Measurements from ENCODE around the gene PPP1R13B.

Gene PPP1R13B

GRCh38 chr14:103858063-103858781 is 10.8 kb upstream of the PPP1R13B start:
- TF ChIP-seq GATA2 (IDR thresholded peaks at IDR 0.05; ENCODE audit: low read depth, low read length) (no peak), GATA3 (IDR thresholded peaks at IDR 0.05; ENCODE audit: low read depth, low read length) (no peak)

DNA sequence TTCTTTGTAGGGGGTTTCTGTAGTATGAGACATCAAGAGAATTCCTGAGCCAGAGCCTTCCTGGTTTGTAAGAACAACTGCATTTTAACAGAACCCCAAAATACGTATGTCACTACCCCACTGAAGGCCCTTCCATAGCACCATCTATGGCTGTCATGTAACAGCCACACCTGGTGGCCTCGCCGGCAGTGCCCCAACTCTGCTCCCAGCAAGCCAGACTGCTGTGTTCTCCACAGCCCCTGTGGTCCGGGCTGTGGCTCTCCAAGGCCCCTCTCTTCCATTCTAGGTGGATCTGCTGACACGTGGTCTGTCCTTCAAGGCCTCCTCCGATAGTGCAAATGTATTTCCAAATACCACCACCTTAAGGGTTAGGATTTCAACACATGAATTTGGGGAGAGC is 9.9 kb upstream of the PPP1R13B start:
- no peak for TF ChIP-seq GATA2 (IDR thresholded peaks at IDR 0.05; ENCODE audit: low read depth, low read length)
- TF ChIP-seq GATA3 (IDR thresholded peaks at IDR 0.05; ENCODE audit: low read depth, low read length), result no peak

- no peak for TF ChIP-seq GATA3 (IDR thresholded peaks at IDR 0.05; ENCODE audit: low read depth, low read length)
- no peak for TF ChIP-seq GATA2 (IDR thresholded peaks at IDR 0.05; ENCODE audit: low read depth, low read length)
These were observed 9.2 kb upstream of the PPP1R13B start for GRCh38 chr14:103856607-103857006.

- TF ChIP-seq GATA3 (IDR thresholded peaks at IDR 0.05; ENCODE audit: low read depth, low read length), result no peak
- no peak for TF ChIP-seq GATA2 (IDR thresholded peaks at IDR 0.05; ENCODE audit: low read depth, low read length)
These were observed 8.7 kb upstream of the PPP1R13B start for GRCh38 chr14:103856105-103856504.

DNA sequence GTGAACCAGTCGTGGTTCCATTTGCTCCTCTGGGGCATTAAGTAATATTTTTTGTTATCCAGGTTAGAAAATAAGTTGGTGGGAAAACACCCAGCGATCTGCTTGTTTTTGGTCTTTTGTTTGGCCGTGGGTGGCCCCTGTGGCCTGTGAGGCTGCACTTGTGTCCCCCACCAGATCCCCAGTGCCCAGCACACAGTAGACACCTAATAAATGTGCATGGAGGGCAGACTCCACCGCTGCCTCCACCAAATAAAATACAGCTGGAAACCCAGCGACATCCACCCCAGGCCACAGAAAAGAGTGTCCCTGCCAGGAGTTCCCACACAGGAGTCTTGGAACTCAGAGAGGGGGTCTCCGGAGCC is 8.3 kb upstream of the PPP1R13B start:
- TF ChIP-seq GATA3 (IDR thresholded peaks at IDR 0.05; ENCODE audit: low read depth, low read length), result no peak
- no peak for TF ChIP-seq GATA2 (IDR thresholded peaks at IDR 0.05; ENCODE audit: low read depth, low read length)

- no peak for TF ChIP-seq GATA2 (IDR thresholded peaks at IDR 0.05; ENCODE audit: low read depth, low read length)
- TF ChIP-seq GATA3 (IDR thresholded peaks at IDR 0.05; ENCODE audit: low read depth, low read length), result no peak
These were observed 7.7 kb upstream of the PPP1R13B start for GRCh38 chr14:103854822-103855733.

- TF ChIP-seq GATA3 (IDR thresholded peaks at IDR 0.05; ENCODE audit: low read depth, low read length), result no peak
- no peak for TF ChIP-seq GATA2 (IDR thresholded peaks at IDR 0.05; ENCODE audit: low read depth, low read length)
These were observed 6.8 kb upstream of the PPP1R13B start for GRCh38 chr14:103854017-103854808.

DNA sequence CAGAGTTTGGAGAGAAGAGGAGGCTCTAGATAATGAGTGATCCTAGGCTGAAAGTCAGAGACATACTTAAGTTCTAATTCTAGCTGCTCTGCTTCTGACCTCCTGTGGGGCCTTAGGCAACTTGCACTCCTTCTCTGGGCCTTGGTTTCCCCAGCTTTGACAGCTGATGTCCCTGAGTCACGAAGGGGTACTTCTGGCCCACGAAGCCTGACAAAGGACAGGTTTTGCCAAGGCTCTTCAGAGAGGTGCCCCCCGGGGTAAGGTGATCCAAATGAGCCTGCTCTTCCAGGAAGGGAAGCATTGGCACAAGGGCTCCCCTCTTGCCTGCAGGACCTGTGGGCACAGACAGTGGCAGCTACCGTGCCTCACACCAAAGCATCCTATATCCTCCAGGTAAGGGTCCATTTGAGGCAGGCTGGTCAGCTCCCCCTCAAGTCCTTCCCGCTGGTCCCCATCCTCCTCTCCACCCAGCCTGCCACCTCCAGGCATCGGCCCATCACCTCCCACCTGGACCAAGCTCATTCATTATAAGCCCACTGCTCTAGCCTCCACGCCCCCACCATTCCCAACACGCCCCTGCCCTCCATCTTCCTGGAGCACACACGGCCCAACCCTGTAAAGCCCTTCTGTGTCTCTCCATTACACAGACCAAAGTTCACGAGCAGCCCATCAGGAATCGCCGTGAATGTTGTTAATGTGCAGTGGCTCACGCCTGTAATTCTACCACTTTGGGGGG is 1.9 kb upstream of the PPP1R13B start:
- TF ChIP-seq GATA2 (IDR thresholded peaks at IDR 0.05; ENCODE audit: low read depth, low read length) (no peak), GATA3 (IDR thresholded peaks at IDR 0.05; ENCODE audit: low read depth, low read length) (no peak)

DNA sequence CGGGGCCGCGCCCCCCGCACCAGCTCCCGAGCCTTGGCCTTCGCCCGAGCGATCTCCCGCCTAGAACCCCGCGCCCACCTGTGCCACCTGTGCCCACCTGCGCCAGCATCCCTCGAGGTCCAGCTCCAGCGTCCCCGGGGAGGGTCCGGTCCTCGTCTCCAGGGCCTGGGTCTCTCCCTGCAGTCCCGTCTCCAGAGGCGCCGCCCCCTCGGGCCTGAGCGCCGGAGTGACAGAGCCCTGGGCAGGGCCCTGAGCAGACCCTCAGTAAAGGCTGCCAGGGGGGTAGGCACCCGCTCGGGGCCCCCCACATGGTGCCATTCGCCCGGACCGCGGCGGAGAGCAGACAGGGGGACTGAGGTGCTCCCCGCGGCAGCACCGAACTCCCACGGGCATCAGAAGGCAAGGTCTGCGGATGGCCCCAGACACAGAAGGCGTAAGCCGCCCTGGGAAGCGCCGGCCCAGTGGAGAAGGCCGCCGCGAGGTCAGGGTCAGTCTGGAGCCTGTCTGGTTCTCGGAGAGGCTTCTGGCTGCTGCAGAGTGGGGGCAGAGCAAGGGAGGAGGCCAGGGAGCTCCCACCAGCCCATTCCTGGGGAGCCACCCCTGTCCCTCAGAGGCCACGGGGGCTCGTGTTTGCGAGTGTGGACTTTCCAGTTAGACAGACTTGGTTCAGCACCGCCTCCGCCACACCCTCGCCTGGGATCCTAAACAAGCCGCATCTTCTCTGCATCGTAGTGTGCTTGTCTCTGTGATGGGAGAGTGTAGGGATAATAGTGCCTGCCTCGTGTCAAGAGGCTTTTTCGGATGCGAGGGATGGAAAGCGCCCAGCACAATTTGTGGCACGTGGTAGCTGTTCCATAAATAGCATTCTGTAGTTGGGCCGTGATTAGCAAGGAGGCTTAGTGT is 1.1 kb upstream of the PPP1R13B start:
- TF ChIP-seq GATA3 (IDR thresholded peaks at IDR 0.05; ENCODE audit: low read depth, low read length) (no peak), GATA2 (IDR thresholded peaks at IDR 0.05; ENCODE audit: low read depth, low read length) (no peak)

DNA sequence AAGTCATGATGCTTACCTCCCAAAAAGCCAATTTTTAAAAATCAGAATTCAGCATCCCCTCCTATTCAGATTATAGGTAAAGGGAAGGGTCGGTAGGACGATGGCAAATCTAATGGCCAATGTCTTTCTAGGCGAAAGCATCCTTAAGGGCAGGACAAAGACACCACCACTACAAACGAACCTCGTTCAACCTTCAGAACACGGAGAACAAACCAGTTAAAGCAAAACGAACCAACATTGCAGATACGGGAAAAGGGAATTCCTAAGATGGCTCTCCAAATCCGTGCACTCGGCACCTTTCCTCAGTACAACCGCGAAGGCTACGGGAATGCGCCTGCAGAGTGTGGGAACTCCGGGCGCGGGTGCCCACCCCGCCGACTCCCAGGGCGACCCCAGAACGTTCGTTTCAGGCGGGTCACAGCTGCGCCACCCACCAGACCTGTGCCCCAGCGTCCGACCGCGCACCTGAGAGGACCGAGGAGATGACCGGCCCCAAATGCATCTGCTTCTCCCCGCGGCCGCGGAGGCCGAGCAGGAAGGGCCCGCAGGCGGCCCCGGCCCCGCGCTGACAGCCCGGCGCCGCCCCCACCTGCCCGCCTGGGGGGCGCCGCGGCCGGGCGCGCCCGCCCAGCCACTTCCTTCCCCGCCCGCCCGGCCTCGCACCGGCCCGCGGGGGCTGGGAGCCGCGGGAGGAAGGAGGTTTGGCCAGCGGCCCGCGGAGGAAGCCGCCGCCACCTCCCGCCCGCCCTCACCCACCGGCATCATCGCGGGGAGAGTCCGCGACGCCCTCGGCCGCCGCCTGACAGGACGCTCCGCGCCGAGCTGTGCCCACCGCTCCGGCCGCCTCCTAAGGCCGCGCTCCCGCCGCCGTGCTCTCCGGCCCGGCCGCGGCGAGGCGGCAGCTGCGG is 578 bp downstream of the PPP1R13B start:
- TF ChIP-seq GATA3 (IDR thresholded peaks at IDR 0.05; ENCODE audit: low read depth, low read length), result no peak
- TF ChIP-seq GATA2 (IDR thresholded peaks at IDR 0.05; ENCODE audit: low read depth, low read length), result no peak

- TF ChIP-seq GATA2 (IDR thresholded peaks at IDR 0.05; ENCODE audit: low read depth, low read length) (no peak), GATA3 (IDR thresholded peaks at IDR 0.05; ENCODE audit: low read depth, low read length) (no peak)
These were observed 1.3 kb downstream of the PPP1R13B start for GRCh38 chr14:103846097-103846496.

DNA sequence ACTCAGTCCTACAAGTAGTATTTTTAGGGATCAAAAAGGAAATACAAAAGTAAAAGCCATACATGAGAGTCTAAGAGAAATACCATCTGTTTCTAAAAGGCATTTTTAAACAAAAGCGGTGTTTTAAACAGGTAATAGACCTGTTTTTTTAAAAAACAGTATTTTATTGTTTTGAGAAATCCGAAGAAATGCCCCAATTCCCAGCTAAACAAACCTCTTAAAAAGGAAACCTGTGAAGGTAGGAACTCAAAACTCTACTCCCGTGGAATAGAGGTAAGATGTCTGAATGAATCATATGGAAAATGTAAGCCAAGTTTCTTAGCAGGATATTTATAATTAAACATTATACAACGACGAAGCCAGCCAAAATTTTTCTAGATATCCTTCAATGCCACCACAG is 2.0 kb downstream of the PPP1R13B start:
- TF ChIP-seq GATA2 (IDR thresholded peaks at IDR 0.05; ENCODE audit: low read depth, low read length) (no peak), GATA3 (IDR thresholded peaks at IDR 0.05; ENCODE audit: low read depth, low read length) (no peak)

Data from SH-SY5Y (cell line).